WI38 (cell line): ENCODE data around the gene TSHZ2.

ENCODE experiments used
- H3K4me3 ChIP-seq: 2 replicates; pipeline ENCODE4 v1.5.1; 2011; ENCODE audit warnings: low read depth, mild to moderate bottlenecking, control low read depth, low read length
- CTCF ChIP-seq: IDR thresholded peaks from 2 replicates; pipeline ENCODE4 v1.5.1; 2012; ENCODE audit warnings: low read depth, mild to moderate bottlenecking, control low read depth, low read length

The TSHZ2 gene

GRCh38 chr20:53539516-53539915 lies 567.4 kb downstream of the TSHZ2 start:
- H3K4me3 ChIP-seq: no peak overlapping the region
- TF ChIP-seq CTCF: no peak
